NCI-H748 (cell line): Measurements from ENCODE around the gene DIAPH2.

Experiments used
- DNase-seq: peaks from one replicate; lab custom pipeline; 2025; ENCODE audit not compliant: unreplicated experiment; lab: John Stamatoyannopoulos, UW

DIAPH2 gene

GRCh38 chrX:97158269-97158668 lies 473.6 kb downstream of the DIAPH2 start:
- DNase-seq: peak; percentile 47

- no peak for DNase-seq
Measured at GRCh38 chrX:97159916-97160800, 475.5 kb downstream of the DIAPH2 start.

- DNase-seq: no peak
Measured at GRCh38 chrX:97167333-97167732, 482.7 kb downstream of the DIAPH2 start.

GRCh38 chrX:97168646-97169045 lies 484.0 kb downstream of the DIAPH2 start:
- no peak for DNase-seq

- no peak for DNase-seq
Measured at GRCh38 chrX:97175147-97175546, 490.5 kb downstream of the DIAPH2 start.

- DNase-seq: peak; percentile 0
Measured at GRCh38 chrX:97189668-97190067, 505.0 kb downstream of the DIAPH2 start.

- DNase-seq: no peak
Measured at GRCh38 chrX:97199501-97199900, 514.9 kb downstream of the DIAPH2 start.

- no peak for DNase-seq
Measured at GRCh38 chrX:97200454-97200853, 515.8 kb downstream of the DIAPH2 start.

GRCh38 chrX:97210501-97210900 lies 525.9 kb downstream of the DIAPH2 start:
- DNase-seq: no peak

GRCh38 chrX:97211070-97211469 lies 526.4 kb downstream of the DIAPH2 start:
- DNase-seq: no peak

- DNase-seq: no peak
Measured at GRCh38 chrX:97215186-97215585, 530.5 kb downstream of the DIAPH2 start.

- no peak for DNase-seq
Measured at GRCh38 chrX:97224148-97224547, 539.5 kb downstream of the DIAPH2 start.

- no peak for DNase-seq
Measured at GRCh38 chrX:97229318-97229717, 544.7 kb downstream of the DIAPH2 start.

GRCh38 chrX:97230948-97231347 lies 546.3 kb downstream of the DIAPH2 start:
- DNase-seq: no peak

- no peak for DNase-seq
Measured at GRCh38 chrX:97234471-97235081, 549.9 kb downstream of the DIAPH2 start.

- peak; percentile 6 for DNase-seq
Measured at GRCh38 chrX:97238632-97239031, 554.0 kb downstream of the DIAPH2 start.

- no peak for DNase-seq
Measured at GRCh38 chrX:97252111-97252510, 567.5 kb downstream of the DIAPH2 start.

- no peak for DNase-seq
Measured at GRCh38 chrX:97260679-97261078, 576.0 kb downstream of the DIAPH2 start.

- no peak for DNase-seq
Measured at GRCh38 chrX:97266406-97267121, 581.9 kb downstream of the DIAPH2 start.

GRCh38 chrX:97267396-97268181 lies 582.9 kb downstream of the DIAPH2 start:
- DNase-seq: no peak

- no peak for DNase-seq
Measured at GRCh38 chrX:97268182-97268680, 583.6 kb downstream of the DIAPH2 start.
